Brain microvascular endothelial cell (primary cell): ENCODE data around the gene VPS33B.

Experiments
- DNase-seq: peaks from one replicate; pipeline ENCODE4 v3.0.0-alpha.2; 2020
- H3K27ac ChIP-seq: fragments of 250-450 bp; sonication (Bioruptor Pico); 2 replicates; pipeline ENCODE4 v1.5.1; 2020; ENCODE audit warnings: mild to moderate bottlenecking, moderate library complexity
- H3K27me3 ChIP-seq: fragments of 250-450 bp; sonication (Bioruptor Pico); replicated peaks from 2 replicates; pipeline ENCODE4 v1.5.1; 2020; ENCODE audit warnings: mild to moderate bottlenecking
- H3K36me3 ChIP-seq: fragments of 250-450 bp; sonication (Bioruptor Pico); replicated peaks from 2 replicates; pipeline ENCODE4 v1.5.1; 2020; ENCODE audit warnings: mild to moderate bottlenecking
- H3K4me3 ChIP-seq: 2 replicates; pipeline ENCODE4 v1.5.1; 2011; ENCODE audit warnings: low read depth, mild to moderate bottlenecking, control low read depth, low read length, moderate library complexity
- CTCF ChIP-seq: IDR thresholded peaks from 2 replicates; pipeline ENCODE4 v1.5.1; 2011; ENCODE audit warnings: low read depth, mild to moderate bottlenecking, moderate library complexity, low read length, control low read depth, inconsistent platforms; ENCODE audit errors: missing control alignments
- in situ Hi-C: cut with HindIII; loops from 2 replicates; pipeline ENCODE4 v1.10.0; 2017; ENCODE audit warnings: low sequenced_read_pairs, low pct_ligation_motif_present

VPS33B gene

GRCh38 chr15:90959028-90959595 lies 63.3 kb downstream of the VPS33B start:
- Histone ChIP-seq H3K4me3 (no peak overlapping the region), H3K36me3 (peaks cover 5% of the 10 kb centered on the region), H3K27me3 (no peaks in the 10 kb centered on the region), H3K27ac (no peak overlapping the region)
- TF ChIP-seq CTCF, result no peak
- DNase-seq, result no peak
- in situ Hi-C loops, result no loop called here

- Histone ChIP-seq H3K27me3 (no peaks in the 10 kb centered on the region), H3K4me3 (peak overlapping the region; percentile 69), H3K36me3 (peaks cover 15% of the 10 kb centered on the region), H3K27ac (no peak overlapping the region)
- no peak for TF ChIP-seq CTCF
- DNase-seq, result no peak
- in situ Hi-C loops, result no loop called here
These were observed 64.6 kb downstream of the VPS33B start for GRCh38 chr15:90957791-90958190.

GRCh38 chr15:90957031-90957790 lies 65.2 kb downstream of the VPS33B start:
- Histone ChIP-seq H3K4me3 (peak overlapping the region; percentile 69), H3K27me3 (no peaks in the 10 kb centered on the region), H3K36me3 (peaks cover 18% of the 10 kb centered on the region), H3K27ac (no peak overlapping the region)
- in situ Hi-C loops, result no loop called here
- DNase-seq, result peak; percentile 22
- TF ChIP-seq CTCF, result no peak

GRCh38 chr15:90956274-90957030 lies 65.9 kb downstream of the VPS33B start:
- Histone ChIP-seq H3K27me3 (no peaks in the 10 kb centered on the region), H3K4me3 (peak overlapping the region; percentile 69), H3K36me3 (peaks cover 21% of the 10 kb centered on the region), H3K27ac (no peak overlapping the region)
- in situ Hi-C loops, result no loop called here
- peak; percentile 45 for DNase-seq
- TF ChIP-seq CTCF, result peak; percentile 69

- Histone ChIP-seq H3K27me3 (no peaks in the 10 kb centered on the region), H3K27ac (no peak overlapping the region), H3K4me3 (peak overlapping the region; percentile 76), H3K36me3 (peaks cover 28% of the 10 kb centered on the region)
- in situ Hi-C loops, result no loop called here
- no peak for DNase-seq
- no peak for TF ChIP-seq CTCF
These were observed 66.6 kb downstream of the VPS33B start for GRCh38 chr15:90955624-90956273.
